ENCODE results near the gene MTMR10. TPM values are rescaled to one million over a fixed set of nuclear protein-coding genes. Genes with fewer than 3 reads are reported as not detected.

Gene MTMR10
- total and polyA plus RNA-seq, 2 of the 4 experiments (the other 2 are of a cell fraction), result 11.2 to 13.8 TPM

DNA sequence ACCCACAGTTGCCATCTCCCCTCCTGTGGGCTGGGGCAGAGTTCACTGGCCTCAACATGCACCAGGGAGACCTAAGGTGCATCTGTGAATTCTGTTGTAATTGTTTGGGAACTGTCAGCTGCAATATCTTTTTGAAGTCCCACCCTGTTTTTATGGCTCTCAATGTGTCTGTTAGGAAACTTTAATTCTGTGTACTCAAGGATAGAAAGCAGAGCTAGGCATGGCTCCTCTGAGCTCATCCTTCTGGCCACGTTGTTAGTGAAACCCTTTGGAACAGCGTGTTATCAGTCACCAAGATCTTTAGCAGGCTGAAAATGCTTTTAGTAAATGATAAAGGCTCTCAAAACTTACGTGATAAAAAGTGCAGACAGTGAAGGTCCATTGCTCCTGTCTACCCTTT is 33.6 kb upstream of the MTMR10 start:
- peak overlapping the region; percentile 75 for H3K27ac ChIP-seq (ENCODE audit: insufficient read depth, low read length)
- in situ Hi-C loops (cut with MboI; ENCODE audit: low sequenced_read_pairs), result no loop called here
- no CpG with 5 or more reads among the region's 3 CpGs for WGBS, 2 experiments (ENCODE audit: extremely low coverage in 2 of 2, insufficient read length in 1 of 2)
- peaks cover 0 to 8% of the 10 kb centered on the region in 2 experiments; a peak in 1 of 4 replicates for H3K79me1 ChIP-seq (ENCODE audit: low read depth in 1 of 2, low read length in 2 of 2)
- ATAC-seq (ENCODE audit: low read depth) (peak; percentile 27), DNase-seq (peak; percentile 49)
- no peaks in the 10 kb centered on the region for H3K36me3 ChIP-seq (ENCODE audit: control insufficient read depth, insufficient read depth, low read length)
- dilution Hi-C loops (cut with HindIII; ENCODE audit: low sequenced_read_pairs, unreplicated experiment), result no loop called here
- no peaks in the 10 kb centered on the region for H3K27me3 ChIP-seq (ENCODE audit: control insufficient read depth, insufficient read depth, low read length)
- H3K56ac ChIP-seq (ENCODE audit: extremely low read depth, insufficient read depth, low read length), result peak overlapping the region; percentile 13; the same call in 1 of the 2 replicates
- H2BK15ac ChIP-seq (ENCODE audit: low read depth, low read length), result peak overlapping the region; percentile 91
- peaks cover 20% of the 10 kb centered on the region for H3K9me1 ChIP-seq (ENCODE audit: insufficient read depth, low read length)
- H2BK20ac ChIP-seq (ENCODE audit: low read depth, low read length), result peak overlapping the region; percentile 99
- intact Hi-C loops (cut with micrococcal nuclease), result loop anchor here (1.0 kb wide), 1 partner anchor 8 kb away; no protein-coding TSS in a partner anchor
- H3K4me2 ChIP-seq (ENCODE audit: low read depth, low read length), result 0 out of 2 replicates have a peak overlapping the region, but pooled peaks have one; percentile 1
- H3K4me1 ChIP-seq (ENCODE audit: control insufficient read depth, insufficient read depth, low read length), result peaks cover 16% of the 10 kb centered on the region
- H3K9me3 ChIP-seq (ENCODE audit: control insufficient read depth, insufficient read depth, low read length), result no peaks in the 10 kb centered on the region
- H3K9ac ChIP-seq (ENCODE audit: low read depth, low read length), result peak overlapping the region; percentile 17; the same call in 1 of the 2 replicates
- H3K14ac ChIP-seq (replicated peaks; ENCODE audit: low read depth, low read length), result peak overlapping the region; percentile 92
- H3K23ac ChIP-seq (ENCODE audit: low read depth, low read length), result peak overlapping the region; percentile 89
- H2BK5ac ChIP-seq (ENCODE audit: low read depth, low read length, poor library complexity, severe bottlenecking), result peak overlapping the region; percentile 95
- H4K5ac ChIP-seq (ENCODE audit: low read depth, low read length), result peak overlapping the region; percentile 75
- no peaks in the 10 kb centered on the region for H4K20me1 ChIP-seq (ENCODE audit: insufficient read depth, low read length)
- peak overlapping the region; percentile 74 to 91 for H4K8ac ChIP-seq (ENCODE audit: low read depth in 2 of 2, low read length in 2 of 2)
- ChIA-PET CTCF (interaction anchor here (0.8 to 2.0 kb wide), 2 partner anchors 12 to 104 kb away, joined by 3 to 5 read pairs; no protein-coding TSS in a partner anchor), POLR2A (ENCODE audit: unreplicated experiment) (interaction anchor here (0.6 to 1.5 kb wide), 2 partner anchors 17 to 33 kb away, joined by 3 to 4 read pairs; partner anchors contain the start of gene MTMR10)
- no peak overlapping the region for H3K4me3 ChIP-seq (ENCODE audit: insufficient read depth, low read depth, low read length)
- peak overlapping the region; percentile 80 for H3K18ac ChIP-seq (ENCODE audit: low read depth, low read length)
- H2BK120ac ChIP-seq (ENCODE audit: low read depth, low read length), result peak overlapping the region; percentile 99
- BruUV-seq (replicated peaks), result no TSS peak
- H2AFZ ChIP-seq (replicated peaks; ENCODE audit: low read length, poor library complexity), result peak overlapping the region; percentile 83
- H3K4ac ChIP-seq (ENCODE audit: low read depth, low read length), result peak overlapping the region; percentile 97
- peak overlapping the region; percentile 98 for H4K91ac ChIP-seq (ENCODE audit: insufficient read depth, low read depth, low read length)
- H2AK5ac ChIP-seq (ENCODE audit: low read depth, low read length), result peak overlapping the region; percentile 92
- TF ChIP-seq BHLHE40 (IDR thresholded peaks at IDR 0.05; ENCODE audit: low read depth, low read length) (no peak), RCOR1 (IDR thresholded peaks at IDR 0.05; ENCODE audit: insufficient replicate concordance, low read length) (no peak), MAFK (IDR thresholded peaks at IDR 0.05; ENCODE audit: low read depth, low read length) (no peak), MAZ (IDR thresholded peaks at IDR 0.05; ENCODE audit: borderline replicate concordance, low read depth, low read length) (no peak), RFX5 (IDR thresholded peaks at IDR 0.05; ENCODE audit: low read depth, low read length) (no peak), POLR2A (IDR thresholded peaks at IDR 0.05; ENCODE audit: low read depth, low read length) (no peak), SMC3 (IDR thresholded peaks at IDR 0.05; ENCODE audit: low read depth, low read length) (no peak), FOS (IDR thresholded peaks at IDR 0.05; ENCODE audit: low read depth, low read length) (no peak), CHD1 (IDR thresholded peaks at IDR 0.05; ENCODE audit: low read depth, low read length) (no peak), CEBPB (IDR thresholded peaks at IDR 0.05; ENCODE audit: low read depth, low read length) (no peak), NFE2L2 (IDR thresholded peaks at IDR 0.05; ENCODE audit: low read depth, low read length) (no peak), MXI1 (IDR thresholded peaks at IDR 0.05; ENCODE audit: borderline replicate concordance, low read depth, low read length) (no peak), RAD21 (IDR thresholded peaks at IDR 0.05; ENCODE audit: low read length) (no peak)
- TF ChIP-seq, protein P1, sequence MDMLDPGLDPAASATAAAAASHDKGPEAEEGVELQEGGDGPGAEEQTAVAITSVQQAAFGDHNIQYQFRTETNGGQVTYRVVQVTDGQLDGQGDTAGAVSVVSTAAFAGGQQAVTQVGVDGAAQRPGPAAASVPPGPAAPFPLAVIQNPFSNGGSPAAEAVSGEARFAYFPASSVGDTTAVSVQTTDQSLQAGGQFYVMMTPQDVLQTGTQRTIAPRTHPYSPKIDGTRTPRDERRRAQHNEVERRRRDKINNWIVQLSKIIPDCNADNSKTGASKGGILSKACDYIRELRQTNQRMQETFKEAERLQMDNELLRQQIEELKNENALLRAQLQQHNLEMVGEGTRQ (IDR thresholded peaks at IDR 0.05; ENCODE audit: low read depth, low read length), result no peak
- TF ChIP-seq, protein P2, sequence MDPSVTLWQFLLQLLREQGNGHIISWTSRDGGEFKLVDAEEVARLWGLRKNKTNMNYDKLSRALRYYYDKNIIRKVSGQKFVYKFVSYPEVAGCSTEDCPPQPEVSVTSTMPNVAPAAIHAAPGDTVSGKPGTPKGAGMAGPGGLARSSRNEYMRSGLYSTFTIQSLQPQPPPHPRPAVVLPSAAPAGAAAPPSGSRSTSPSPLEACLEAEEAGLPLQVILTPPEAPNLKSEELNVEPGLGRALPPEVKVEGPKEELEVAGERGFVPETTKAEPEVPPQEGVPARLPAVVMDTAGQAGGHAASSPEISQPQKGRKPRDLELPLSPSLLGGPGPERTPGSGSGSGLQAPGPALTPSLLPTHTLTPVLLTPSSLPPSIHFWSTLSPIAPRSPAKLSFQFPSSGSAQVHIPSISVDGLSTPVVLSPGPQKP (IDR thresholded peaks at IDR 0.05; ENCODE audit: borderline replicate concordance, low read depth, low read length), result no peak
- TF ChIP-seq, protein P3, sequence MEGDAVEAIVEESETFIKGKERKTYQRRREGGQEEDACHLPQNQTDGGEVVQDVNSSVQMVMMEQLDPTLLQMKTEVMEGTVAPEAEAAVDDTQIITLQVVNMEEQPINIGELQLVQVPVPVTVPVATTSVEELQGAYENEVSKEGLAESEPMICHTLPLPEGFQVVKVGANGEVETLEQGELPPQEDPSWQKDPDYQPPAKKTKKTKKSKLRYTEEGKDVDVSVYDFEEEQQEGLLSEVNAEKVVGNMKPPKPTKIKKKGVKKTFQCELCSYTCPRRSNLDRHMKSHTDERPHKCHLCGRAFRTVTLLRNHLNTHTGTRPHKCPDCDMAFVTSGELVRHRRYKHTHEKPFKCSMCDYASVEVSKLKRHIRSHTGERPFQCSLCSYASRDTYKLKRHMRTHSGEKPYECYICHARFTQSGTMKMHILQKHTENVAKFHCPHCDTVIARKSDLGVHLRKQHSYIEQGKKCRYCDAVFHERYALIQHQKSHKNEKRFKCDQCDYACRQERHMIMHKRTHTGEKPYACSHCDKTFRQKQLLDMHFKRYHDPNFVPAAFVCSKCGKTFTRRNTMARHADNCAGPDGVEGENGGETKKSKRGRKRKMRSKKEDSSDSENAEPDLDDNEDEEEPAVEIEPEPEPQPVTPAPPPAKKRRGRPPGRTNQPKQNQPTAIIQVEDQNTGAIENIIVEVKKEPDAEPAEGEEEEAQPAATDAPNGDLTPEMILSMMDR (conservative IDR thresholded peaks at IDR 0.05; ENCODE audit: low read depth, low read length), result no peak
- peak overlapping the region; percentile 96 for H2AK9ac ChIP-seq (replicated peaks; ENCODE audit: low read depth, low read length, poor library complexity)
